GM12864 (cell line): ENCODE results near the gene EPS8.

Experiments used
- DNase-seq: peaks from one replicate; pipeline ENCODE4 v3.0.0-alpha.2; 2011; ENCODE audit warnings: low read depth
- H3K4me3 ChIP-seq: 2 replicates; pipeline ENCODE4 v1.5.1; 2011; ENCODE audit warnings: mild to moderate bottlenecking, low read depth, low read length, control low read depth
- CTCF ChIP-seq: IDR thresholded peaks from 2 replicates; pipeline ENCODE4 v1.5.1; 2011; ENCODE audit warnings: low read depth, mild to moderate bottlenecking, moderate library complexity, low read length, control low read depth, inconsistent platforms; ENCODE audit errors: missing control alignments

The EPS8 gene

GRCh38 chr12:15575671-15576541 is 213.3 kb downstream of the EPS8 start:
- no peak for TF ChIP-seq CTCF
- DNase-seq = no peak
- no peak overlapping the region for H3K4me3 ChIP-seq

GRCh38 chr12:15574353-15574752 is 214.8 kb downstream of the EPS8 start:
- H3K4me3 ChIP-seq = no peak overlapping the region
- TF ChIP-seq CTCF = no peak
- no peak for DNase-seq
